GM23338 (cell line): Measurements from ENCODE around the gene SOX30. TPM values are rescaled to one million over a fixed set of nuclear protein-coding genes. Genes with fewer than 3 reads are reported as not detected.
A peak's percentile ranks its signal among the peaks of the same experiment; 100 is the strongest.

ENCODE experiments used
- ATAC-seq: fragments of 200-7000 bp; cut with Tn5 transposase; 3 replicates; pipeline ENCODE4 v1.9.1; 2020
- DNase-seq: peaks from one replicate; pipeline ENCODE4 v3.0.0-alpha.2; 2015; ENCODE audit warnings: low spot score
- H2AFZ ChIP-seq: fragments of 200-600 bp; sonication (generic); 2 replicates; pipeline ENCODE4 v1.8.0; 2016; ENCODE audit warnings: antibody characterized with exemption, mild to moderate bottlenecking, moderate library complexity
- H3F3A ChIP-seq: fragments of 200-600 bp; sonication (generic); replicated peaks from 2 replicates; pipeline ENCODE4 v1.8.0; 2017; ENCODE audit warnings: antibody characterized with exemption, mixed run types, low read depth
- H3K27ac ChIP-seq: fragments of 200-600 bp; sonication (generic); 2 replicates; pipeline ENCODE4 v1.6.1; 2016; ENCODE audit warnings: low read depth
- H3K27me3 ChIP-seq: fragments of 200-600 bp; sonication (generic); 2 replicates; pipeline ENCODE4 v1.8.0; 2016; ENCODE audit warnings: mild to moderate bottlenecking, mixed run types, moderate library complexity; ENCODE audit not compliant: insufficient read depth
- H3K36me3 ChIP-seq: fragments of 200-600 bp; sonication (generic); 2 replicates; pipeline ENCODE4 v1.8.0; 2016; ENCODE audit warnings: mild to moderate bottlenecking; ENCODE audit not compliant: insufficient read depth
- H3K4me1 ChIP-seq: fragments of 200-600 bp; sonication (generic); 2 replicates; pipeline ENCODE4 v1.8.0; 2016; ENCODE audit warnings: mild to moderate bottlenecking, moderate library complexity; ENCODE audit not compliant: insufficient read depth
- H3K4me2 ChIP-seq: fragments of 200-600 bp; sonication (generic); 2 replicates; pipeline ENCODE4 v1.7.1; 2017; ENCODE audit warnings: mixed run types
- H3K4me3 ChIP-seq: fragments of 200-600 bp; sonication (generic); 2 replicates; pipeline ENCODE4 v1.6.1; 2016; ENCODE audit warnings: mixed run types
- H3K79me2 ChIP-seq: fragments of 200-600 bp; sonication (generic); replicated peaks from 2 replicates; pipeline ENCODE4 v1.8.0; 2017; ENCODE audit warnings: mild to moderate bottlenecking; ENCODE audit not compliant: insufficient read depth
- H3K9me2 ChIP-seq: fragments of 200-600 bp; sonication (generic); 2 replicates; pipeline ENCODE4 v1.8.0; 2017; ENCODE audit not compliant: insufficient read depth
- H4K20me1 ChIP-seq: fragments of 200-600 bp; sonication (generic); replicated peaks from 2 replicates; pipeline ENCODE4 v1.8.0; 2017; ENCODE audit warnings: mild to moderate bottlenecking; ENCODE audit not compliant: insufficient read depth
- H3K27ac Mint-ChIP-seq: 2 replicates; pipeline ENCODE4 v1.8.0; 2020; ENCODE audit warnings: inconsistent platforms, mild to moderate bottlenecking, moderate library complexity, mixed read lengths
- H3K27me3 Mint-ChIP-seq: 3 replicates; pipeline ENCODE4 v1.8.0; 2022; ENCODE audit warnings: low read depth, mild to moderate bottlenecking, moderate library complexity, mixed read lengths, inconsistent platforms; ENCODE audit not compliant: insufficient read depth, poor library complexity
- H3K36me3 Mint-ChIP-seq: 3 replicates; pipeline ENCODE4 v1.8.0; 2021; ENCODE audit warnings: low read depth, mild to moderate bottlenecking, inconsistent platforms, moderate library complexity, mixed read lengths
- H3K4me1 Mint-ChIP-seq: 3 replicates; pipeline ENCODE4 v1.8.0; 2020; ENCODE audit warnings: mild to moderate bottlenecking, inconsistent platforms, mixed read lengths
- H3K4me3 Mint-ChIP-seq: 3 replicates; pipeline ENCODE4 v1.8.0; 2021; ENCODE audit warnings: moderate library complexity, mild to moderate bottlenecking, inconsistent platforms, mixed read lengths
- H3K9me3 Mint-ChIP-seq: 3 replicates; pipeline ENCODE4 v1.8.0; 2020; ENCODE audit warnings: moderate library complexity, mild to moderate bottlenecking, inconsistent platforms, mixed read lengths
- CREB1 ChIP-seq: fragments of 250-450 bp; sonication (Bioruptor Pico); IDR thresholded peaks from 2 replicates; pipeline ENCODE4 v1.5.0; 2020; ENCODE audit warnings: low read depth, mild to moderate bottlenecking, moderate library complexity
- CTCF ChIP-seq, 2 experiments: fragments of 200-600 bp in 1 of 2; sonication (generic) in 1 of 2; conservative IDR thresholded peaks; 2 replicates each; pipeline versions ENCODE4 v1.5.1 to v1.6.1; 2016 to 2017; ENCODE audit warnings: antibody characterized with exemption in 2 of 2, low read depth in 2 of 2, mild to moderate bottlenecking in 2 of 2, moderate library complexity in 1 of 2
- EZH2 ChIP-seq: fragments of 200-600 bp; sonication (generic); IDR thresholded peaks from one replicate; pipeline ENCODE4 v1.8.0; 2017; ENCODE audit warnings: antibody characterized with exemption, mild to moderate bottlenecking, low read depth; ENCODE audit not compliant: unreplicated experiment
- EZH2phosphoT487 ChIP-seq: fragments of 200-600 bp; sonication (generic); IDR thresholded peaks from one replicate; pipeline ENCODE4 v1.8.1; 2018; ENCODE audit warnings: antibody characterized with exemption; ENCODE audit not compliant: unreplicated experiment
- JUNB ChIP-seq: IDR thresholded peaks from one replicate; pipeline ENCODE4 v1.6.1; 2016; ENCODE audit warnings: antibody characterized with exemption; ENCODE audit not compliant: unreplicated experiment
- NANOG ChIP-seq: IDR thresholded peaks from 2 replicates; pipeline ENCODE4 v1.6.1; 2016; ENCODE audit warnings: antibody characterized with exemption, borderline replicate concordance
- POLR2AphosphoS5 ChIP-seq: IDR thresholded peaks from 2 replicates; pipeline ENCODE4 v1.6.1; 2016; ENCODE audit warnings: antibody characterized with exemption, low read depth
- STAT1 ChIP-seq: IDR thresholded peaks from one replicate; pipeline ENCODE4 v1.6.1; 2016; ENCODE audit warnings: antibody characterized with exemption; ENCODE audit not compliant: unreplicated experiment
- ZNF114 ChIP-seq: fragments of 250-450 bp; sonication (Bioruptor Pico); IDR thresholded peaks from 2 replicates; pipeline ENCODE4 v1.5.0; 2020; ENCODE audit warnings: mild to moderate bottlenecking, moderate library complexity
- ZNF331 ChIP-seq: fragments of 250-450 bp; sonication (Bioruptor Pico); IDR thresholded peaks from 2 replicates; pipeline ENCODE4 v1.5.0; 2020; ENCODE audit warnings: low read depth, mild to moderate bottlenecking, moderate library complexity
- long read RNA-seq: library from polyadenylated mRNA; unstranded; transcript quantifications from one replicate; pipeline ENCODE4 v2.0.0, GENCODE V29; 2020; ENCODE audit not compliant: unreplicated experiment
- polyA plus RNA-seq: library from polyadenylated mRNA; unstranded; fragments of >200 nt; fragmentation: Nextera tagmentation; extraction: Ambion mirVana; gene quantifications from 2 replicates; pipeline ENCODE4 v1.2.1, GENCODE V29; 2016
- total RNA-seq: library from RNA; depleted of rRNA; stranded (reverse); fragments of >200 nt; shearing (Covaris generic); gene quantifications from 2 replicates; pipeline ENCODE4 v1.2.3, GENCODE V29; 2014; rRNA removed
- TF ChIP-seq, protein P1 (sequence below): IDR thresholded peaks from one replicate; pipeline ENCODE4 v1.6.1; 2018; ENCODE audit warnings: antibody characterized with exemption; ENCODE audit not compliant: unreplicated experiment
- TF ChIP-seq, protein P2 (sequence below): fragments of 250-450 bp; sonication (Bioruptor Pico); IDR thresholded peaks from 2 replicates; pipeline ENCODE4 v1.5.0; 2020; ENCODE audit warnings: mild to moderate bottlenecking, moderate library complexity
- TF ChIP-seq, protein P3 (sequence below): IDR thresholded peaks from 2 replicates; pipeline ENCODE4 v1.6.1; 2016; ENCODE audit warnings: antibody characterized with exemption

The SOX30 gene
- total RNA-seq (1.3 and 1.4 TPM in 2 replicates), polyA plus RNA-seq (0.43 and 0.47 TPM in 2 replicates)
- long read RNA-seq, partial matches to known transcripts = 1 of 1 reads
- long read RNA-seq, other reads (novel, unspliced or antisense) = 0 of 1 reads

- H3K27ac ChIP-seq = no peak within 1 kb of the TSS
- 0 out of 2 replicates have a peak, but pooled peaks cover 6% of the 10 kb centered on the region for H3F3A ChIP-seq
- peaks cover 14% of the 10 kb centered on the region for H3K36me3 Mint-ChIP-seq
- peak within 1 kb of the TSS; percentile 55 for H3K4me3 ChIP-seq
- H3K27ac Mint-ChIP-seq = no peak within 1 kb of the TSS
- peak within 1 kb of the TSS; percentile 75 for H3K4me2 ChIP-seq
- 0 out of 2 replicates have a peak, but pooled peaks cover 4% of the 10 kb centered on the region for H3K9me2 ChIP-seq
- TF ChIP-seq EZH2phosphoT487 (no peak), CREB1 (no peak), CTCF (conservative IDR thresholded peaks at IDR 0.05; ENCODE audit: low read depth in 2 of 2) (no peak), STAT1 (no peak), NANOG (no peak), POLR2AphosphoS5 (no peak), JUNB (no peak), ZNF331 (CRISPR knock-in tag) (no peak), EZH2 (no peak), ZNF114 (CRISPR knock-in tag) (no peak)
- TF ChIP-seq, protein P1, sequence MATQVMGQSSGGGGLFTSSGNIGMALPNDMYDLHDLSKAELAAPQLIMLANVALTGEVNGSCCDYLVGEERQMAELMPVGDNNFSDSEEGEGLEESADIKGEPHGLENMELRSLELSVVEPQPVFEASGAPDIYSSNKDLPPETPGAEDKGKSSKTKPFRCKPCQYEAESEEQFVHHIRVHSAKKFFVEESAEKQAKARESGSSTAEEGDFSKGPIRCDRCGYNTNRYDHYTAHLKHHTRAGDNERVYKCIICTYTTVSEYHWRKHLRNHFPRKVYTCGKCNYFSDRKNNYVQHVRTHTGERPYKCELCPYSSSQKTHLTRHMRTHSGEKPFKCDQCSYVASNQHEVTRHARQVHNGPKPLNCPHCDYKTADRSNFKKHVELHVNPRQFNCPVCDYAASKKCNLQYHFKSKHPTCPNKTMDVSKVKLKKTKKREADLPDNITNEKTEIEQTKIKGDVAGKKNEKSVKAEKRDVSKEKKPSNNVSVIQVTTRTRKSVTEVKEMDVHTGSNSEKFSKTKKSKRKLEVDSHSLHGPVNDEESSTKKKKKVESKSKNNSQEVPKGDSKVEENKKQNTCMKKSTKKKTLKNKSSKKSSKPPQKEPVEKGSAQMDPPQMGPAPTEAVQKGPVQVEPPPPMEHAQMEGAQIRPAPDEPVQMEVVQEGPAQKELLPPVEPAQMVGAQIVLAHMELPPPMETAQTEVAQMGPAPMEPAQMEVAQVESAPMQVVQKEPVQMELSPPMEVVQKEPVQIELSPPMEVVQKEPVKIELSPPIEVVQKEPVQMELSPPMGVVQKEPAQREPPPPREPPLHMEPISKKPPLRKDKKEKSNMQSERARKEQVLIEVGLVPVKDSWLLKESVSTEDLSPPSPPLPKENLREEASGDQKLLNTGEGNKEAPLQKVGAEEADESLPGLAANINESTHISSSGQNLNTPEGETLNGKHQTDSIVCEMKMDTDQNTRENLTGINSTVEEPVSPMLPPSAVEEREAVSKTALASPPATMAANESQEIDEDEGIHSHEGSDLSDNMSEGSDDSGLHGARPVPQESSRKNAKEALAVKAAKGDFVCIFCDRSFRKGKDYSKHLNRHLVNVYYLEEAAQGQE = no peak
- TF ChIP-seq, protein P2, sequence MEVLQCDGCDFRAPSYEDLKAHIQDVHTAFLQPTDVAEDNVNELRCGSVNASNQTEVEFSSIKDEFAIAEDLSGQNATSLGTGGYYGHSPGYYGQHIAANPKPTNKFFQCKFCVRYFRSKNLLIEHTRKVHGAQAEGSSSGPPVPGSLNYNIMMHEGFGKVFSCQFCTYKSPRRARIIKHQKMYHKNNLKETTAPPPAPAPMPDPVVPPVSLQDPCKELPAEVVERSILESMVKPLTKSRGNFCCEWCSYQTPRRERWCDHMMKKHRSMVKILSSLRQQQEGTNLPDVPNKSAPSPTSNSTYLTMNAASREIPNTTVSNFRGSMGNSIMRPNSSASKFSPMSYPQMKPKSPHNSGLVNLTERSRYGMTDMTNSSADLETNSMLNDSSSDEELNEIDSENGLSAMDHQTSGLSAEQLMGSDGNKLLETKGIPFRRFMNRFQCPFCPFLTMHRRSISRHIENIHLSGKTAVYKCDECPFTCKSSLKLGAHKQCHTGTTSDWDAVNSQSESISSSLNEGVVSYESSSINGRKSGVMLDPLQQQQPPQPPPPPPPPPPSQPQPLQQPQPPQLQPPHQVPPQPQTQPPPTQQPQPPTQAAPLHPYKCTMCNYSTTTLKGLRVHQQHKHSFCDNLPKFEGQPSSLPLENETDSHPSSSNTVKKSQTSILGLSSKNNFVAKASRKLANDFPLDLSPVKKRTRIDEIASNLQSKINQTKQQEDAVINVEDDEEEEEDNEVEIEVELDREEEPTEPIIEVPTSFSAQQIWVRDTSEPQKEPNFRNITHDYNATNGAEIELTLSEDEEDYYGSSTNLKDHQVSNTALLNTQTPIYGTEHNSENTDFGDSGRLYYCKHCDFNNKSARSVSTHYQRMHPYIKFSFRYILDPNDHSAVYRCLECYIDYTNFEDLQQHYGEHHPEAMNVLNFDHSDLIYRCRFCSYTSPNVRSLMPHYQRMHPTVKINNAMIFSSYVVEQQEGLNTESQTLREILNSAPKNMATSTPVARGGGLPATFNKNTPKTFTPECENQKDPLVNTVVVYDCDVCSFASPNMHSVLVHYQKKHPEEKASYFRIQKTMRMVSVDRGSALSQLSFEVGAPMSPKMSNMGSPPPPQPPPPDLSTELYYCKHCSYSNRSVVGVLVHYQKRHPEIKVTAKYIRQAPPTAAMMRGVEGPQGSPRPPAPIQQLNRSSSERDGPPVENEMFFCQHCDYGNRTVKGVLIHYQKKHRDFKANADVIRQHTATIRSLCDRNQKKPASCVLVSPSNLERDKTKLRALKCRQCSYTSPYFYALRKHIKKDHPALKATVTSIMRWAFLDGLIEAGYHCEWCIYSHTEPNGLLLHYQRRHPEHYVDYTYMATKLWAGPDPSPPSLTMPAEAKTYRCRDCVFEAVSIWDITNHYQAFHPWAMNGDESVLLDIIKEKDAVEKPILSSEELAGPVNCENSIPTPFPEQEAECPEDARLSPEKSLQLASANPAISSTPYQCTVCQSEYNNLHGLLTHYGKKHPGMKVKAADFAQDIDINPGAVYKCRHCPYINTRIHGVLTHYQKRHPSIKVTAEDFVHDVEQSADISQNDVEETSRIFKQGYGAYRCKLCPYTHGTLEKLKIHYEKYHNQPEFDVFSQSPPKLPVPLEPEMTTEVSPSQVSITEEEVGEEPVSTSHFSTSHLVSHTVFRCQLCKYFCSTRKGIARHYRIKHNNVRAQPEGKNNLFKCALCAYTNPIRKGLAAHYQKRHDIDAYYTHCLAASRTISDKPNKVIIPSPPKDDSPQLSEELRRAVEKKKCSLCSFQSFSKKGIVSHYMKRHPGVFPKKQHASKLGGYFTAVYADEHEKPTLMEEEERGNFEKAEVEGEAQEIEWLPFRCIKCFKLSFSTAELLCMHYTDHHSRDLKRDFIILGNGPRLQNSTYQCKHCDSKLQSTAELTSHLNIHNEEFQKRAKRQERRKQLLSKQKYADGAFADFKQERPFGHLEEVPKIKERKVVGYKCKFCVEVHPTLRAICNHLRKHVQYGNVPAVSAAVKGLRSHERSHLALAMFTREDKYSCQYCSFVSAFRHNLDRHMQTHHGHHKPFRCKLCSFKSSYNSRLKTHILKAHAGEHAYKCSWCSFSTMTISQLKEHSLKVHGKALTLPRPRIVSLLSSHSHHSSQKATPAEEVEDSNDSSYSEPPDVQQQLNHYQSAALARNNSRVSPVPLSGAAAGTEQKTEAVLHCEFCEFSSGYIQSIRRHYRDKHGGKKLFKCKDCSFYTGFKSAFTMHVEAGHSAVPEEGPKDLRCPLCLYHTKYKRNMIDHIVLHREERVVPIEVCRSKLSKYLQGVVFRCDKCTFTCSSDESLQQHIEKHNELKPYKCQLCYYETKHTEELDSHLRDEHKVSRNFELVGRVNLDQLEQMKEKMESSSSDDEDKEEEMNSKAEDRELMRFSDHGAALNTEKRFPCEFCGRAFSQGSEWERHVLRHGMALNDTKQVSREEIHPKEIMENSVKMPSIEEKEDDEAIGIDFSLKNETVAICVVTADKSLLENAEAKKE (CRISPR knock-in tag) = no peak
- TF ChIP-seq, protein P3, sequence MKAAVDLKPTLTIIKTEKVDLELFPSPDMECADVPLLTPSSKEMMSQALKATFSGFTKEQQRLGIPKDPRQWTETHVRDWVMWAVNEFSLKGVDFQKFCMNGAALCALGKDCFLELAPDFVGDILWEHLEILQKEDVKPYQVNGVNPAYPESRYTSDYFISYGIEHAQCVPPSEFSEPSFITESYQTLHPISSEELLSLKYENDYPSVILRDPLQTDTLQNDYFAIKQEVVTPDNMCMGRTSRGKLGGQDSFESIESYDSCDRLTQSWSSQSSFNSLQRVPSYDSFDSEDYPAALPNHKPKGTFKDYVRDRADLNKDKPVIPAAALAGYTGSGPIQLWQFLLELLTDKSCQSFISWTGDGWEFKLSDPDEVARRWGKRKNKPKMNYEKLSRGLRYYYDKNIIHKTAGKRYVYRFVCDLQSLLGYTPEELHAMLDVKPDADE = no peak
- no peaks in the 10 kb centered on the region for H4K20me1 ChIP-seq
- H3K9me3 Mint-ChIP-seq = peaks cover 37% of the 10 kb centered on the region
- peaks cover 14% of the 10 kb centered on the region for H3K27me3 Mint-ChIP-seq
- peaks cover 26% of the 10 kb centered on the region for H3K27me3 ChIP-seq
- peak within 1 kb of the TSS; percentile 95 for H2AFZ ChIP-seq
- DNase-seq (no peak), ATAC-seq (no peak)
- no peaks in the 10 kb centered on the region for H3K4me1 ChIP-seq
- H3K4me1 Mint-ChIP-seq = no peaks in the 10 kb centered on the region; the same call in 2 of the 3 replicates
- peak within 1 kb of the TSS; percentile 61 for H3K4me3 Mint-ChIP-seq
- no peaks in the 10 kb centered on the region for H3K79me2 ChIP-seq
- H3K36me3 ChIP-seq = no peaks in the 10 kb centered on the region; the same call in 1 of the 2 replicates
Observed at GRCh38 chr5:157652377-157652692, at the start of gene SOX30. Gene SOX30 (minus strand): TSS chr5:157652438. CDS start chr5:157652078, 360 bp downstream.
